CD4-positive, alpha-beta memory T cell (primary cell): Measurements from ENCODE around the gene GOLGA5. TPM values are rescaled to one million over a fixed set of nuclear protein-coding genes. Genes with fewer than 3 reads are reported as not detected.
"Not testable (repeated sequence)": the region's sequence is repeated elsewhere in the genome, so short reads cannot be mapped to it uniquely, and the experiment has no call there.

ENCODE experiments used
- CTCF ChIA-PET: fragments of 350-600 bp; sonication (Branson Sonifier 250); formaldehyde crosslinking; loops from one replicate; lab custom pipeline; 2021; ENCODE audit warnings: inconsistent platforms; ENCODE audit not compliant: partially characterized antibody; lab: Charles Lee
- POLR2A ChIA-PET: fragments of 350-600 bp; sonication (Branson Sonifier 250); formaldehyde crosslinking; loops from one replicate; lab custom pipeline; 2021; ENCODE audit not compliant: partially characterized antibody; lab: Charles Lee
- DNase-seq, 5 donors: peaks; one replicate each; pipeline versions ENCODE4 v3.0.0 to v3.0.0-alpha.2; 2020 to 2022; ENCODE audit warnings: mixed read lengths in 1 of 5
- H3K27ac ChIP-seq: one replicate; pipeline ENCODE4 v1.7.0; 2013; ENCODE audit warnings: low read depth, low read length
- H3K27me3 ChIP-seq: 2 replicates; pipeline ENCODE4 v1.7.0; 2013; ENCODE audit warnings: mild to moderate bottlenecking, low read length, moderate library complexity; ENCODE audit not compliant: insufficient read depth
- H3K36me3 ChIP-seq: 2 replicates; pipeline ENCODE4 v1.7.0; 2013; ENCODE audit warnings: mild to moderate bottlenecking, low read length, moderate library complexity; ENCODE audit not compliant: insufficient read depth
- H3K4me1 ChIP-seq: 2 replicates; pipeline ENCODE4 v1.7.0; 2013; ENCODE audit warnings: mild to moderate bottlenecking, low read length, moderate library complexity; ENCODE audit not compliant: insufficient read depth
- H3K4me3 ChIP-seq, 2 donors: one replicate each; pipeline ENCODE4 v1.7.0; 2013; ENCODE audit warnings: low read length in 2 of 2, mild to moderate bottlenecking in 1 of 2
- H3K9me3 ChIP-seq, 2 donors: one replicate each; pipeline ENCODE4 v1.7.0; 2013; ENCODE audit warnings: low read length in 2 of 2, control low read depth in 1 of 2; ENCODE audit not compliant: control insufficient read depth in 1 of 2
- H3K27ac Mint-ChIP-seq, 7 donors: one replicate each; pipeline ENCODE4 v1.8.0; 2020 to 2021; ENCODE audit warnings: mixed read lengths in 7 of 7, mild to moderate bottlenecking in 6 of 7, inconsistent platforms in 3 of 7, moderate library complexity in 3 of 7
- H3K27me3 Mint-ChIP-seq, 2 donors: one replicate each; pipeline ENCODE4 v1.8.0; 2020 to 2021; ENCODE audit warnings: mixed read lengths in 2 of 2
- H3K36me3 Mint-ChIP-seq, 2 donors: one replicate each; pipeline ENCODE4 v1.8.0; 2020 to 2021; ENCODE audit warnings: mixed read lengths in 2 of 2, inconsistent platforms in 1 of 2, mild to moderate bottlenecking in 1 of 2
- H3K4me1 Mint-ChIP-seq, 4 donors: one replicate each; pipeline ENCODE4 v1.8.0; 2020 to 2021; ENCODE audit warnings: mixed read lengths in 4 of 4, mild to moderate bottlenecking in 1 of 4
- H3K4me3 Mint-ChIP-seq, 8 donors: one replicate each; pipeline ENCODE4 v1.8.0; 2020 to 2021; ENCODE audit warnings: mixed read lengths in 8 of 8, mild to moderate bottlenecking in 7 of 8, moderate library complexity in 6 of 8, inconsistent platforms in 3 of 8
- H3K9me3 Mint-ChIP-seq, 8 donors: one replicate each; pipeline ENCODE4 v1.8.0; 2020 to 2021; ENCODE audit warnings: mixed read lengths in 8 of 8, mild to moderate bottlenecking in 5 of 8, inconsistent platforms in 3 of 8, moderate library complexity in 1 of 8
- intact Hi-C: fragments of 100-400 bp; cut with micrococcal nuclease; formaldehyde crosslinking; loops from one replicate; pipeline ENCODE4 v1.15.1; 2023
- polyA plus RNA-seq, 2 donors: library from polyadenylated mRNA; unstranded; fragments of 300-500 nt; fragmentation: Illumina TruSeq; gene quantifications; one replicate each; pipeline ENCODE4 v1.2.3, GENCODE V29; 2021
- total RNA-seq, 2 experiments: library from RNA; stranded (reverse); gene quantifications; one replicate each; pipeline ENCODE4 v1.2.3, GENCODE V29; 2021

Gene GOLGA5, protein sequence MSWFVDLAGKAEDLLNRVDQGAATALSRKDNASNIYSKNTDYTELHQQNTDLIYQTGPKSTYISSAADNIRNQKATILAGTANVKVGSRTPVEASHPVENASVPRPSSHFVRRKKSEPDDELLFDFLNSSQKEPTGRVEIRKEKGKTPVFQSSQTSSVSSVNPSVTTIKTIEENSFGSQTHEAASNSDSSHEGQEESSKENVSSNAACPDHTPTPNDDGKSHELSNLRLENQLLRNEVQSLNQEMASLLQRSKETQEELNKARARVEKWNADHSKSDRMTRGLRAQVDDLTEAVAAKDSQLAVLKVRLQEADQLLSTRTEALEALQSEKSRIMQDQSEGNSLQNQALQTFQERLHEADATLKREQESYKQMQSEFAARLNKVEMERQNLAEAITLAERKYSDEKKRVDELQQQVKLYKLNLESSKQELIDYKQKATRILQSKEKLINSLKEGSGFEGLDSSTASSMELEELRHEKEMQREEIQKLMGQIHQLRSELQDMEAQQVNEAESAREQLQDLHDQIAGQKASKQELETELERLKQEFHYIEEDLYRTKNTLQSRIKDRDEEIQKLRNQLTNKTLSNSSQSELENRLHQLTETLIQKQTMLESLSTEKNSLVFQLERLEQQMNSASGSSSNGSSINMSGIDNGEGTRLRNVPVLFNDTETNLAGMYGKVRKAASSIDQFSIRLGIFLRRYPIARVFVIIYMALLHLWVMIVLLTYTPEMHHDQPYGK
- 10 to 100 TPM; 27.4 to 29.8 TPM for total RNA-seq
- polyA plus RNA-seq: 10 to 100 TPM; 18.0 to 26.8 TPM

DNA sequence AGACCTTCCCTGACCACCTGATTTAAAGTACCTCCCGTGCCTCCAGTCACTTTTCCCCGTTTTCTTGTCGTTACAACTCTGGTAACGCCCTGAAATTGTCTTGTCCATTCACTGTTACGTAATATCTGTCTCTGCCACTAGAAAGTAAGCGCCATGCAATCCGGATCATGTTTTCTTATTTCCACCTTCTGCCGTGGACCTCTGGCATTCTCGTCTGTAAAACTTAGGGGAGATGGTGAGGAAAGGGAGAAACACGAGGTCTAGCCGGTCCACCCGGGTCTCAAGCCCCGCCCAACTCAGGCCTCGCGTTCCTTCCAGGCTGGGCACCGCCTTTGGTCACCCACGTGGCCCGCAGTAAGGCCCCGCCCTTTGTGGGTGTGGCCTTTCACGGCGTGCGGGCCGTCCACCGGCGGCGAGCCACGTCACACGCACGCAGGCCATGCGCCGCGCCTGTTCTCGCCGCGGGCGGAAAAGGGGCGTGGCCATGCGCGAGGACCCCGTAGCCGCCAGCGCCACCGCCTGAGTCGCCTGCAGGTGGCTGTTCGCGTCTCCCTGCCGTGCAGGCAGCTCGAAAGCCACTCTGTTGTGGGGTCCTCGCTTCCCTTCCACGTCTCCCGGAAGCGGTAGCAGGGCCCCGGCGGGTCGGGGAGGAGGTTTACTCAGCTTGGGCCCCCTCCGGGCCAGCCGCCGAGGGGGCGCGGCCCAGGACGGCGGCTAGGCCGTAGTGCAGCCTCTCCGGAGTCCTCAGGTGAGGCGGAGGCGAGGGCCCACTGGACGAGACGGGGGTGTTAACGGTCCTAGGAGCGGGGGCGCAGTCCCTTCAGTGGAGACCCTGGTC, at the start of gene GOLGA5:
TSS of gene GOLGA5 (plus strand) at position 597 of the 838 bp plus-strand sequence. CDS start 3,133 bp downstream, outside the sequence.
- H3K4me1 Mint-ChIP-seq: peaks cover 26 to 46% (median 35%) of the 10 kb centered on the region in 4 donors
- peak within 1 kb of the TSS; percentile 67 to 94 for H3K4me3 ChIP-seq
- H3K27me3 Mint-ChIP-seq: no peaks in the 10 kb centered on the region
- peaks cover 0 to 22% (median 21%) of the 10 kb centered on the region in 8 donors for H3K9me3 Mint-ChIP-seq
- H3K36me3 ChIP-seq: peaks cover 8% of the 10 kb centered on the region
- intact Hi-C loops: loop anchor here (1.0 to 10.0 kb wide), 5 partner anchors 46 to 687 kb away; partner anchors contain the start of genes ATXN3, CPSF2, ITPK1 and LGMN
- peaks cover 15 to 27% of the 10 kb centered on the region in 2 donors for H3K36me3 Mint-ChIP-seq
- ChIA-PET POLR2A (interaction anchor here (0.7 to 2.0 kb wide), 12 partner anchors 9 to 754 kb away, joined by 3 to 17 read pairs (median 3); partner anchors contain the start of genes ATXN3, CPSF2, LGMN and LYSET), CTCF (interaction anchor here (1.0 to 1.4 kb wide), 3 partner anchors 10 to 107 kb away, joined by 3 to 6 read pairs (median 4); no protein-coding TSS in a partner anchor)
- H3K27ac ChIP-seq: peak within 1 kb of the TSS; percentile 85
- H3K4me3 Mint-ChIP-seq: peak within 1 kb of the TSS; percentile 84 to 98 (median 96)
- peak within 1 kb of the TSS; percentile 77 to 98 (median 95) for H3K27ac Mint-ChIP-seq
- peaks cover 0 to 7% of the 10 kb centered on the region in 2 donors for H3K9me3 ChIP-seq
- H3K4me1 ChIP-seq: peaks cover 30% of the 10 kb centered on the region
- DNase-seq: peak; percentile 97 to 100 (median 99)
- no peaks in the 10 kb centered on the region for H3K27me3 ChIP-seq

DNA sequence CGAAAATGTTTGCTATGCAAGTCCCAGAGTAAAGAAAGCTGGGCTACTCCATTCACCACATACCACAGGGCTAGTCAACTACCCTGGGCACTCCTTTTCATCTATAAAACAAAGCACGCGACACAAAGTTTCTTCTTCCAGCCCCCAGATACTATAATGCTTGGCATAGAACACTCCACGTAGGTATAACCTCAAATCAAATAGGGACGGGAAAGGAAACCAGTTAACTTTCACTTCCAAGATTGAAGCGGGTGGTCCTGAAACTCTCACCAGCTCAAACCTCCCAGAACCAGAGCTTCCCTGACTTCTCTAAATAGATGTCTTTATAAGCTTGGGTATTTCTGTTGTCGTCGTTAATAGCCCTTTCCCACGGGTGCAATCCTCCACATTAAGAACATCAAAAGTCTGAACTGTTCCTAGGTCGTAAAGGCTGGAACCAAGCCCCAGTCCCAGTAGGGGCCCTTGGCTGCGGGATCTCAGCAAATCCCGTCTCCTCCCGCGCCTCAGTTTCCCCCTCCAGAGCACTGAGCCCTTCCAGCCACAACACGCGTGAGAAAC, 46.3 kb upstream of the GOLGA5 start:
- Mint-ChIP-seq H3K27ac (peak overlapping the region in 6 of 7 donors; percentile 36 to 82 (median 71)), H3K4me3 (peak overlapping the region; percentile 85 to 94 (median 88)), H3K9me3 (peaks cover 0 to 3% (median 0%) of the 10 kb centered on the region in 8 donors), H3K4me1 (peaks cover 20 to 41% (median 31%) of the 10 kb centered on the region in 4 donors), H3K27me3 (peaks cover 5 to 19% of the 10 kb centered on the region in 2 donors), H3K36me3 (no peaks in the 10 kb centered on the region)
- Histone ChIP-seq H3K27me3 (no peaks in the 10 kb centered on the region), H3K27ac (no peak overlapping the region), H3K4me3 (peak overlapping the region; percentile 55 to 76), H3K9me3 (no peaks in the 10 kb centered on the region), H3K36me3 (no peaks in the 10 kb centered on the region), H3K4me1 (peaks cover 21% of the 10 kb centered on the region)
- intact Hi-C loops: loop anchor here (1.0 kb wide), 1 partner anchor 47 kb away; the partner anchor contains the start of gene GOLGA5
- ChIA-PET POLR2A (interaction anchor here (3.7 kb wide), 1 partner anchor 46 kb away, joined by 17 read pairs; the partner anchor contains the start of gene GOLGA5), CTCF (interaction anchor here (0.9 to 1.5 kb wide), 2 partner anchors 33 to 66 kb away, joined by 3 read pairs; no protein-coding TSS in a partner anchor)
- DNase-seq: no peak

DNA sequence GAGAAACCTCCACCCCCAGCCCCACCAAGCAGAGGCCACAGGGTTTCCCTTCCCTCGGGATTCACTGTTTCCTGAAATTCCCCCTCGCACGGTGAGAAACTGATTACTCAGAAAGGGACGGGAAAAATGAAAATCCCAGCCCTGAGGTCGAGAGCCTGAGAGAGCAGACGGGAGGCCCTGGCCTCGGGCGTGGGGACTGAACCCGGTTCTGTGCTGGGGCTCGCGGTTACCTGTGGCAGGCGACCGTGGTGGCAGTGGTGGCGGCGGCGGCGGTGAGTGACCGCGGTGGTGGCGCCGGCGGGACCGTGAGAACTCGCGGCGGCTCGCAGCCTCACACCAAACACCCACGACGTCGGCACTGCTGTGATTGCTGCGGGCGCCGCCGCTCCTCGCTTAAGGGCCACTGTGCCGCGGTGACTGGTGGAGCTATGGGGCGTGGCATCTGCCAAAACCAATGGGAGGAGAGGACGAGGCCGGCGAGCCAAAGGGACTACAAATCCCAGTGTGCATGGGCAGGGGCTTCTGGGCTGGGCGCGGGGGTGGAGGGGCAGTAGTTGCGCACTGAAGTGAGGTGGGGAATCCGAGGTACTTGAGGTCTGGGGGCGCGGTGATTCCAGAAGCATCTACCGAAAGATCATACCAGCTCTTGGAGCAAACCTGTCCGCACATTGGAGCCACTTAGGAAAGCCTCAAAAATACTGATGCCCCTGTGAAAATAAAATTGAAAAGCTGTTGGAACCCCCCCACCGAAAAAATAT, 45.7 kb upstream of the GOLGA5 start, which contains the start of gene LGMN:
TSS of gene LGMN (minus strand) at position 369 of the 758 bp plus-strand sequence. CDS start 15,841 bp downstream, outside the sequence.
- Histone ChIP-seq H3K27ac (no peak within 1 kb of the TSS), H3K4me1 (peaks cover 21% of the 10 kb centered on the region), H3K27me3 (no peaks in the 10 kb centered on the region), H3K4me3 (peak within 1 kb of the TSS; percentile 55 to 76), H3K9me3 (no peaks in the 10 kb centered on the region), H3K36me3 (no peaks in the 10 kb centered on the region)
- ChIA-PET POLR2A (interaction anchor here (3.7 kb wide), 1 partner anchor 45 kb away, joined by 17 read pairs; the partner anchor contains the start of gene GOLGA5), CTCF (interaction anchor here (0.5 to 1.5 kb wide), 4 partner anchors 30 to 59 kb away, joined by 3 to 4 read pairs (median 4); no protein-coding TSS in a partner anchor)
- intact Hi-C loops: loop anchor here (1.0 kb wide), 1 partner anchor 46 kb away; the partner anchor contains the start of gene GOLGA5
- H3K9me3 Mint-ChIP-seq: peaks cover 0 to 3% (median 0%) of the 10 kb centered on the region in 8 donors
- no peaks in the 10 kb centered on the region for H3K36me3 Mint-ChIP-seq
- peaks cover 5 to 19% of the 10 kb centered on the region in 2 donors for H3K27me3 Mint-ChIP-seq
- DNase-seq: peak; percentile 76 to 86 (median 80)
- peak within 1 kb of the TSS; percentile 54 to 82 (median 72) for H3K27ac Mint-ChIP-seq
- H3K4me1 Mint-ChIP-seq: peaks cover 20 to 41% (median 31%) of the 10 kb centered on the region in 4 donors
- peak within 1 kb of the TSS; percentile 85 to 94 (median 88) for H3K4me3 Mint-ChIP-seq

DNA sequence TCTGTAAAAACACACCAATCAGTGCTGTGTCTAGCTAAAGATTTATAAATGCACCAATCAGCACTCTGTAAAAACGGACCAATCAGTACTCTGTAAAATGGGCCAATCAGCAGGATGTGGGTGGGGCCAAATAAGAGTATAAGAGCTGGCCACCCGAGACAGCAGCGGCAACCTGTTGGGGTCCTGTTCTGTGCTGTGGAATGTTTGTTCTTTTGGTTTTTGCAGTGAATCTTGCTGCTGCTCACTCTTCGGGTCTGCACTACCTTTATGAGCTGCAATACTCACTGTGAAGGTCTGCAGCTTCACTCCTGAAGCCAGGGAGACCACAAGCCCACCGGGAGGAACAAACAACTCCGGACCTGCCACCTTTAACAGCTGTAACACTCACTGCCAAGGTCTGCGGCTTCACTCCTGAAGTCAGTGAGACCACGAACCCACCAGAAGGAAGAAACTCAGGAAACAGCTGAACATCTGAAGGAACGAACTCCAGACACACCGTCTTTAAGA, 43.8 kb upstream of the GOLGA5 start:
- Mint-ChIP-seq H3K4me3 (peak overlapping the region; percentile 79 to 94 (median 87)), H3K4me1 (peaks cover 20 to 41% (median 31%) of the 10 kb centered on the region in 4 donors), H3K27ac (peak overlapping the region in 6 of 7 donors; percentile 25 to 88 (median 56)), H3K27me3 (peaks cover 5 to 19% of the 10 kb centered on the region in 2 donors)
- H3K9me3 ChIP-seq, H3K36me3 ChIP-seq, H3K27me3 ChIP-seq, H3K9me3 Mint-ChIP-seq, intact Hi-C loops, H3K27ac ChIP-seq, H3K36me3 Mint-ChIP-seq: not testable (repeated sequence)
- H3K4me3 ChIP-seq: peak overlapping the region in 1 of 2 donors; percentile 49
- ChIA-PET POLR2A (interaction anchor here (0.9 to 3.7 kb wide), 3 partner anchors 32 to 57 kb away, joined by 3 to 17 read pairs (median 3); partner anchors contain the start of gene GOLGA5), CTCF (interaction anchor here (0.7 to 1.8 kb wide), 10 partner anchors 8 to 94 kb away, joined by 3 to 6 read pairs (median 3); no protein-coding TSS in a partner anchor)
- peaks cover 21% of the 10 kb centered on the region for H3K4me1 ChIP-seq
- peak; percentile 42 to 58 (median 53) for DNase-seq

DNA sequence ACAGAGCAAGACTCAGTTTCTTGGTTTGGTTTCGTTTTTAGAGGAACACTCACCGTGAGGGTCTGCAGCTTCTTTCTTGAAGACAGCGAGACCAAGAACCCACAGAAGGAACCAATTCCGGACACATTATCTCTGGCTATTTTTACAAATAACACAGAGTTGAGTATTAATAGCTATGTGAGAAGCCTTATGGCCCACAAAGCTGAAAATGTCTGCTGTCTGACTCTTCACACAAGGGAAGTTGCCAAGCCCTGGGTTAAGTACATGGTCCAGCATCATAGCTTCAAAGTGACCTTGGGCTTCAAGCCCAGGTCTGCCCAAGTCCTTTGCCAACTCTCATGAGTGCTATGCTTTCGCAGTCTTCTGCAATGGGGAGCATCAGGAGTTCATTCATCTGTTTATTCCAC, 43.1 kb upstream of the GOLGA5 start:
- Histone ChIP-seq H3K9me3 (no peaks in the 10 kb centered on the region), H3K4me1 (peaks cover 21% of the 10 kb centered on the region), H3K36me3 (no peaks in the 10 kb centered on the region), H3K27ac (no peak overlapping the region), H3K27me3 (no peaks in the 10 kb centered on the region), H3K4me3 (no peak overlapping the region)
- Mint-ChIP-seq H3K9me3 (peaks cover 0 to 3% (median 0%) of the 10 kb centered on the region in 8 donors), H3K4me1 (peaks cover 20 to 41% (median 31%) of the 10 kb centered on the region in 4 donors), H3K27ac (peak overlapping the region in 1 of 7 donors; percentile 32), H3K36me3 (no peaks in the 10 kb centered on the region), H3K4me3 (peak overlapping the region; percentile 79 to 94 (median 87)), H3K27me3 (peaks cover 5 to 18% of the 10 kb centered on the region in 2 donors)
- ChIA-PET POLR2A (interaction anchor here (0.9 to 3.7 kb wide), 3 partner anchors 31 to 58 kb away, joined by 3 to 17 read pairs (median 3); partner anchors contain the start of gene GOLGA5), CTCF (interaction anchor here (0.9 to 1.8 kb wide), 8 partner anchors 8 to 94 kb away, joined by 3 to 6 read pairs (median 4); no protein-coding TSS in a partner anchor)
- no peak for DNase-seq
- intact Hi-C loops: no loop called here
